Measurements from ENCODE around the gene SLC22A12.

Gene SLC22A12

DNA sequence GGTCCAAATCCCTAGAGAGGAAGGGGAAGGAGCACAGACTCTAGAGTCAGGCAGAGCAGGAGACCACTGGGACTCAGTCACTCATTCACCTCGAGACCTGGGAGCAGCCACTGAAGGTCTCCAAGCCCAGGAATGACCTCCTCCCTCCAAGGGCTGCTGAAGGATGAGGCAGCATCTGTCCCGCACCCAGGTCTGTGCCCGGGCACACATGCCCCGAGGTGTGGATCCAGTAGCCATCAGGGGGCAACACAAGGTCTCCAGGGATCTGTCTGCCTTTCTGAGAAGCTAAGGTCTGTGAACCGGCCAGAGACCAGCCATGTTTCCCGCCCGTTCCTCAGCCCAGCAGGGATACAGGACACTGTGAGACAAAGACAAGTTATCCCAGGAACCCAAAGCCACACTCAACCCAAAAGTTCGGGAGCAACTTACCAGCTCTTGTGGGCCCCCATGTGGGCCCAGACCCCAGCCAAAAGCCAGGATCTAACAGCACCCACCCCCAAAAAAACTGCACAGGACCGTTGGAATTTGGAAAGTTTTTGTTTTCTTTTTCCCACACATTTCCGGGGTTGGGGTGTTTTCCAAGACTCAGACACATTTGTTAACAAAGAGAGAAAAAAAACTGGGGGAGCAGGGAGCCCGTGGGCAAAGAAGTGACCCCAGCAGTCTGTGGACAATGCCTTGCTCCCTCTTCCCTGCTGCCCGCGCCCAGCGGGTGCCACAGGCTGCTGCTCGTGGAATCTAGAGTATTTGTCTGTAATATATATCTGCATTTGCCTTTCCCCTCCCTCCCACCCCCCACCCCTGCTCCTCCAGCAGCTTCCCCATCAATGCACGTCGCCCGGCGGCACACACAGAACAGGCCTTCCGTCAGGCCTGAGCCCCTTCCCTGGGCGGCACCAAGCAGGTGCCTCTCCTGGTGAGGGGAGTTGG, 14.9 kb downstream of the SLC22A12 start:
- no peak for DNase-seq

DNA sequence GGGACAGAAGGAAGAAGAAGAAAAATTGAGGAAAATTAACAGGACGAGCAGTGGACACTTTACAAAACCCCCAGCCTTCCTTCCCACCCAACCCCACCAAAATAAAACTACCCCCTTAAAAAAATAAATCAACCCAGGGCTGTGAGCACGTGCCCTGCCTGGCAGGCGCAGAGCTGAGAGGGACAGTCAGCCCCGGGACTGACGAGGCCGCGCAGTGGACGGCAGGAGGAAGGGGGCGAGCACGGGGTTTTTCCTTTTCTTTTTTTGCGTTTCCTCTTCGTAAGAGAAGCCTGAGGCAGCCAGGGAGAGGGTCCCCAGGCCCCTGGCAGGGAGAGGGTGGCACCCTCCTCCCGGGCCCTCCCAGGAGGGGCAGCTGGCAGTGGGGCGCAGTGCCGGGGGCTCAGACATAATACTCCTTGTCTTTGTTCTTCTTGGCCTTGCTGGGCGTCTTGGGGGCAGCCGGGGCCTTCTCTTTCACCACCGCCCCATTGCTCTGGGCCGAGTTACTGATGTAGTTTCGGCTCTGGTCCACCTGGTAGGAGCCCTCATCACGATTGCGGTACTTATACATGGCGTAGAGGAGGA, 15.9 kb downstream of the SLC22A12 start:
- no peak for DNase-seq

DNA sequence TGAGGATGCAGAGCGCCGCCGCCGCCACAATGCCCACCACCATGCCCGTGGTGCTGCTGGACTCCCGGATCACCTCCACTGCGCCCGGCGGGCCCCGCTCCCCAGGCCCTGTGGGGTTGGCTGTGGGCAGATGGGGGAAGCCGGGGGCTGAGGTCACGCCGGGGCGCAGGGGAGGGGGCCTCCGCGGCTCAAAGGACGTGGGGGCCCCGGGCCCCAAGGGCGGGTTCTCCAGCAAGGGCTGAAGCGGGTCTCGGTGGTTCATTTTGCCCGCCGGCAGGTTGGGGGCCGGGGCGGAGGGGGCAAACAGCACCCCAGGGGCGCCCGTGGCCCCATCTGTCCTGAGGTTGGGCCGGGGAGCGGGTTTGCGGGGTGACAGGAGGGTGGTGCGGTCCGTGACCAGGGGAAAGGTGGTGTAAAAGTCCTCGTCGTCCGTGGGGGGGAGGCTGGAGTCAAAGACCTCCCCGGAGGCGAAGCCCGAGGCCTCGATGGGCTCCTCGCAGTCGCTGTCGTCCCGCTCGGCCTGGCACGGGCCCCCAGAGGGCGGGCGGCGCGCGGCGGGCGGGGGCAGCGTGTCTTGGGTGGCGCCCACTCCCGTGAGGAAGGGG, 16.5 kb downstream of the SLC22A12 start:
- no peak for DNase-seq

DNA sequence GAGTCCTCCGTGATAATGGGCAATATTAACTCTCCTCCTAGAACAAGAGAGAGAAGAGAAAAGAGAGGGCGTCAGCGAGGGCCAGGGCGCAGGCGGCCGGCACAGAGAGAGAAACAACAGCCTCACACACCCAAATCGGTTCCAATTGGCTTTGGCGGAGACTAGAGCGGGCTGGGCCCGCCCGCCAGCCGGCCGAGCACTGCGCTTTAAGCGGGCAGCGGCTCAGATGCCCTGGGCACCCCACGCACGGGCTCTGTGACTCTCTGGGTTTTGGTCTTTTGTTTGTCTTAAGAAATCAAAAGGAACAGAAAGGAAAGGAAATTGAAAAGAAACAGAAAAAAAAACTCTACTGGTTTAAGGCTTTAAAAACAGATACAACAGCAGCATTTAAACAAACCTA, 17.0 kb downstream of the SLC22A12 start:
- no peak for DNase-seq

DNA sequence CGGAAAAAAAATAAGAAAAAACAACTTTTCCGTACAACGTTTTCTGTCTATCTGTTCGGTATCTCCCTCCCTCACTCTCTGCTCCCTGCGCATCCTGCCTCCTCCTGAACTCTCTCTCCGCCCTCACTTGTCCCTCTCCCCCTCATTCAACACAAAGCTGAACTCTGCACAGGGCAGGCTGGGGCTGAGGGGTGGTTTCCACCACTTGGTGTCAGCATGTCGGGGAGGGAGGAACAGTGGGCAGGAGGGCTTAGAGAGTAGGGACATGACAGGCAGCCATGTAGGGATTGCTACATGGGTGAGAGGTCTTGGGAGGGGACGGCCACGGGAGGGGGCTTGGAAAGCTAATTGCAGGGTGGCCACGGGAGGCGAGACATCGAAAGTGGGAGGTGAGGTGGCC, 17.6 kb downstream of the SLC22A12 start:
- DNase-seq = no peak

DNA sequence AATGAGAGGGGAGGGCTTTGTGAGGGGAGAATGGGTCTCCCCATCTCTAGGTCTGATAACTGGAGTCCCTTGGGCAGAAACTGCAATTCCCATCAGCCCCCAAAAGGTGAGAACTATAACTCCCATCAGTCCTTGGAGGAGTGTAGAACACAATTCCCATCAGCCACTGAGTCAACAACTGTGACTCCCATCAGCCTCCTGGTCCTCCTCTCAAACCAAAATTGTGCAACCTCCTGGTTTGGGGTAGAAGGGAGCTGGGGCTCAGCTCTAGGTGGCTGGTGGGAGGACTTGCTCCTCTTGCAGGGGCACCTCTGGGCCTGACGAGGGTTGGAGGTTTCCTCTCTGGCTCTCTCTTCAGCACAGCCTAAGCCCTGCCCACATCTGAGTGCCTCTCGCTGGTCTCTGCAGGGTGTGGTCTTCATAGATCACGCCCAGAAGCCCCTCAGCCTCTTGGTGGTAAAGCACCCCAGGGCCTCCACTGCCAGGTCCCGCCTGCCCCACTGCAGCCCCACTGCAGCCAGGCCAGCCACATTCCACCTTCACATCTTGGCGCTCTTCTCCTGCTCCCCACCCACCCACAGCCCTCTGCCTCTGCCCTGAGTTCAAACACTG, 18.5 kb downstream of the SLC22A12 start:
- DNase-seq = no peak

DNA sequence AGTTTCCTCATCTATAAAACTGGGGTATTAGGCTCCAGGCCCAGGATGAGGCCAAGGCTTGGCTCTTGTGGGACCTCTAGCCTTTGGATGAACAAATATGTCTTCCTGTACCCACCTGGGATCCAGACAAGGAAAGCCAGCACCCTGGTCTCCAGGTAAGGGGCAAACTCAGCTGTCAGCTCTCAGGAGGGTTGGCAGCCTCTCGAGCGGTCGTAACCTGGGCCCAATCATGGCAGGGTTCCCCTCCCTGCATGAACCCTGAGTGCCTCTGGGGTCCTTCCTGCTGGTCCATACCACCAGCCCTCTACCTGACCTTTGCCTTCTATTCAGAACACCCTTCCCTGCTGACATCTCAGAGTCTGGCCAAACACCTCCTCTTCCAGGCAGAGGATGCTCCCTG, 19.6 kb downstream of the SLC22A12 start:
- no peak for DNase-seq

DNA sequence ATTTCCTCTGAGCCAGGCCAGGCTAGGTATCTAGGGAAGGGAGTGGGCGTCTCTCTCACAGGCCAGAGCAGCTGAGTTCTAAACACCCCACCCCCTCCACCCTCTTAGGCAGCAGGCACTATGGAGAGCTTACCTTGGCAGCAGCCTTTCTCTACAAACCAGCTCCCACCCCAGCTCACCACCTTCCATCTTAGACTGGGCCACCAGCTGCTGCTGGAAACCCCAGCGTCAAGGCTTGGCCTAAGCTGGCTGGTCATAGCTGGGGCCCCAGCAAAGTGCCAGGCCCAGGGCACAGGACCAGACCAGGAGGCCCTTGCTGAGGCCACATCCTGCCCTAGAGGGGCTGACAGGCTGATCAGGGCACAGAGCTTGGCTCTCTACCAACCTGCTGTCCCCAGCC, 20.2 kb downstream of the SLC22A12 start:
- no peak for DNase-seq

DNA sequence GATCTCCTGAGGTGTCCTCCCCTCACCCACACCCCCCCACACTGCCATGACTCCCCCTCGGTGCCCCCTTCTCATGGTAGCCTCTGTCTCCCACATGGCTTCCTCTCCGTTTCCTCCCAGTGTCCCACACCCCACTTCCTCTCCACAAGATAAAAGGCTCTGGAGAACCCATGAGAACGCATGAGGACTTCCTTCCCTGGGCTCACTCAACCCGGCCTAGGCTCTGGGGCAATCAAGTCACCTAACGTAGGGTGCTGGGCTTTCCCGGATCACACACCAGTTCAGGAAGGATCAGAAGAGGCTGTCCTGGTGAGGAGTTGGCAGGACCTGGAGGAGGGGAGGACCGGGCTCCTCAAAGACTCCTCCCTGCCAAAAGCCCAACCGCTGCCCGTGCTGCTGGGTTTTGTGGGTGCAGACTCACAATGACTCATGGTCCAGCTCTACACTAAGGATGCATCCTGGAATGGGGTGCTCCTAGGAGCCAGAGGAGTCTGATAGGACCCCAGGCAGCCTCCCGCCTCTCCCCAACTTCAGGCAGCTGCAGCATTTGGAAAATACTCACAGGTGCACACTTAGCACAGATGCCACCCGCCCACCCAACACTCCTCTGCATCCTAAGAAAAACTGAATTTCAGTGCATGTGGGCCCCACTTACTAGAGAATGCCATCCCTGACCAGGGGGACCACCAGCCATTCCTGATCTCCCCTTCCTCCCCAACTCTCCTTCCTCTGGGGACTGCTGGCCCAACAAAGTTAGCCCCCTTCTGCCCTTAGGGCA, 21.0 kb downstream of the SLC22A12 start:
- DNase-seq = no peak

DNA sequence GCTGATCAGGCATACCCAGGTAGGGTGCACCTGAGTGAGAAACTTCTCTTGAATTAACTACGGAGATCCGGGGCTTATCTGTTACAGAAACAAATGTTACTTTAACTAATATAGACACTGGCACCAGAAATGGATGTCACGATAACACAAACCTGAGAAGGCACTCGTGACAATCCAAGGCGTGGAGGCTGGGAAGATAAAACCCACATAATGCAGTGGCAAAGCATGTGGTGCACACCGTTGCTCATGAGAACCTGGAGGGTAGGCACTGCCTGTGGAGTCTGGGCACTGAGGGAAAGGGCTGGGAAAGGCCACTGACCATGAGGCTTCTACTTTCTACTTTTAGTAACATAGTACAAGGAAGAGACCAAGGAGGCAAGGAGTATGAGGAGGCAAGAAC, 22.6 kb downstream of the SLC22A12 start:
- no peak for DNase-seq

DNA sequence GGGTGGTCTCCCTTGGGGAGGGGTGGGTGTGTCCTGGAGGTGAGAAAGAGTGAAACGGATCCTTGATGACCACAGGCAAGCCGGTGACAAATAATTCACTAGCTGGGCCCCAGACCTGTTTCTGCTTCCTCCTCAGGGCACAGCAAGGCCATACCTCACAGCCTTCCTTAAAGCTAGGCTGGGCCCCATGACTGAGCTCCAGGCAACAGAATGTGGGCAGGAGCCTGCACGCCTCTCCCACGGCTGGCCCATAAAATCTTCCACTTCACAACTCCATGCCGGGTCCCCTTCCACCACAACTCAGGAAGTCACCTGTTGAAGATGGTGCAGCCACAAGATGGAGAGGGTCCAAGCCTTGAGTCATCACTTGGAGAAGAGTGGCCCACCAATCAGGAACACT, 23.9 kb downstream of the SLC22A12 start:
- DNase-seq = no peak

DNA sequence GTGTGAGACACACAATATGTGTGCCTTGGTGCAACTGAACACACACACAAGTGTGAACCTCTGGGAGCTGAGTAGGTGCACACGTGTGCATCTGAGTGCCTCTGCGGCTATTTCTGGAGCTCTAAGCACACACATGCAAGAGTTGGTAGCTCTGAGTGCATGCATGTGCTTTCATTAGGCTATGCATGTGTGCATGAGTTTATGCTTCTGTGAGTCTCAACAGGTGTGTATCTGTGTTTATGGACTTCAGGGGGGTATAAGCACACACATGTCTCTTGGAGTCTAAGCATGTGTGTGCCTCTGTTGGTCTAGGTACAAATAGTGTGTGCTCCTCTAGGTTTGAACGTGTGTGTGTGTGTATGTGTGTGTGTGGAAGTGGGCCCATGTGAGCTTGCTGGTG, 25.8 kb downstream of the SLC22A12 start:
- DNase-seq = no peak

DNA sequence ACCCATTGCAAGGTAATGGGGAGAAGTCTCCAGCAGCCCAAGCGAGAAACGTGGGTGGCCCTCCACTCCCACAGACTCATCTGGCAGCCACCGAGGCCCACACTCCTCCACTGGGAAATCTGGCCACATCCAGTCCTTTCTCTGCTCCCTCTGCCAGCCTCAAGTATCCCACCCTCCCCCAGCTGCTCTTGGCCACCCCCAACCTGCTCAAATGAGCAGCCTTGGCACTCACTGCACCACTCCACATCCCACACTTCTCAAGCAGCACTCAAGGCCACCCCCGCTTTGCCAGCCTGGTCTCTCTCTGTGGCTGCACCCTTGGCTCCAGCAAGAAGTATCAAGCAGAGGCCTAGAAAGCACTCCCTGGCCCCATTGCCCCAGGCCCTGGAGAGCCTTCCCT, 28.2 kb downstream of the SLC22A12 start:
- DNase-seq = no peak

DNA sequence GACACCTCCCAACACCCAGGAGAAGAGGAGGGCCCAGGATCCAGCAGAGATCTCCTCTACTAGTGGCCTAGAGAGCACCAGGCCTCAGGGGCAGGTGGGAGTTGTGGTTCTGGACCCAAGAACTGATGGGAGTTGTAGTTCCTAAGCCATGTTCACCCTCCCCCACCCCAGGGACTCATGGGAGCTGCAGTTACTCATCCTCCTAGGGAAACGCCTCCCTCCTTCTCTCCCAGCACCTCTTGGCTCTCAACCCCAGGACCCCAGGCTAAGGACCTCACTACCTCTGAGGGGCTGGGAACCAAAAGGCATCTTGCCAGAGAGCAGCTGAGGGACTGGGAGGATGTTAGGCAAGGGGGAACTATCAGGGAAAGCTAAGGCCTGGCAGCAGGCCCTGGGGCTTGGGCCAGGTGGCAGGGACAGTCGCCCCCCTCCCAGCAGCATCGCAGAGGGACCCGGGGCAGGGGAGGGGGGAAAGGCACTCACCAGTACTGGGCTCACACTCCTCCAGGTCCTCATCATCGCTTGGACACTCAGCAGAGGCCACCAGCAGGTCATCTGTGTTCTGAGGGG, 28.9 kb downstream of the SLC22A12 start:
- DNase-seq = no peak

DNA sequence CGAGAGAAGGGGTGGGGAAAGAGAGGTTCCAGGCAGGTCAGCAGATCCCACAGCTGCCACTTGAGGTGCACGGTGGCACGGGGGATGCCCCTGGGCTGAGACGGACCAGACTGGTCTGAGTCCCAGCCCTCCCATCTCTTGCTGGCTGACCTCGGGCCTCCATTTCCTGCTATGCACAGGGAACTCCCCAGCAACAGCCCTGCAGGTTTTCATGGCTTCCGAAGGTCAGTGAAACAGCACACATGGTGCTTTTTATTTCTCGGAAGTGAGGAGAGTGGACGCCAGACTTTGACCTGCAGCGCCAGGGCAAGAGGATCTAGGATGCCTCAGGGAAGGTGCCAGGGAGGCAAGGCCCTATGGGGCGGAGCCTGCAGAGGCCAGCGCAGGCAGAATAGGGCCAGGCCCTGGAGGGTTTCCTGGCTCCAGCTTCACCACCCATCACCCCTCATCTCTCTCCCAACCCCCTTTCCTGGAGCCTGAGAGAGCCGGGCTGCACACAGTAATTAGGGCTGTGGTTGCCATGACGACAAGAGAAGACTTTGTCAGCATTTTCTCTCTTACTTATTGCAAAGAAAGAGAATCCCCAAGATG, 29.5 kb downstream of the SLC22A12 start:
- DNase-seq = no peak

DNA sequence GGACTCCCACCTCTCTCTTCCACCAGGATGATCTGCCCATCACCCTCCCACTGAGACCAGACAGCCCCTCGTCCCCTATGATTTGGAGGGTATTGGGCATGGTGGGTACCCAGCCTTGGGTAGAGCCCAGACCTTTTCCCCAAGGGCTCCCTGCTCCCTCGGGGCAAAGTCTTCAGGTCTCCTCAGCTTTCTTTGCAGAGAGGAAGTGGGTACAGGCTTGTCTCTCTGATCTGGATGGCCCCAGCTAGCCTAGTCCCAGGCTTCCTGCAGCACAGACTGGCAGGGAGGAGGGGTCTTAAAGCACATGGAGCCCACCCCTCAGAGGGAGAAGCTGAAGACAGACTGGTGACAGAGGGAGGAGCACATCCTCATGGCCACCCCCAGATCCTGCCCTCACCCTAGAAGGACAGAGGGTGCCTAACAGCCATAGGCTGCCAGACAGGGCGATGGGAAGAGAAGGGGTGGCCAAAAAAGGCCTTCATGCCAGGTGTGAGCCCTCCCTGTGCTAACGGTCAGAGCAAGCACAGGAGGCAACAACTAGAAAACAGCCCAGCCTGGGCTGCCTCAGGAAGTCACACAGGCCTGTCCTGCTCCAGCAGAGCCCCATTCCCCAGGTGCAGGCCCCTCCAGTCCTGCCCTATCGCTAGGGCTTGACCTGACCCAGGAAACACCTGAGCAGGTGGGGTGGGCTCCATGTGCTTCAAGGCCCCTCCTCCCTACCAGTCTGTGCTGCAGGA, 30.4 kb downstream of the SLC22A12 start:
- DNase-seq = no peak

DNA sequence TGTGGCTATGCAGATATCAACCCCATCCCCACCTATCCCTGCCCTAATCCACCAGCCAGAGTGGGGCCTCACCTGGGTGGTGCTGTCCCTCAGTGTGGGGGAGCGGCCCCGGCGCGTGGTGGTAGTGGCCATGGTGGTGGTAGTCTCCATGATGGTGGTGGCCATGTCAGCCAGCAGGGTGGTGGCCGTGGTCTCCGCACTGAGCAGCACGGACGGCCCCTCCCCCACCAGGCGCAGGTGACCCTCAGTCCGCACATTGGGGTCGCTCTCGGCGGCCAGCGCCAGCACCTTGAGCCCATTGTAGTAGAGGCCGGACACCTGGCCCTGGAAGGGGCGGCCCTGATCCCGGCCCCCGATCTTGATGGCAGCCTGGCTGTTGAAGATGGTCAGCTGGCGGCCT, 31.7 kb downstream of the SLC22A12 start:
- DNase-seq = no peak

DNA sequence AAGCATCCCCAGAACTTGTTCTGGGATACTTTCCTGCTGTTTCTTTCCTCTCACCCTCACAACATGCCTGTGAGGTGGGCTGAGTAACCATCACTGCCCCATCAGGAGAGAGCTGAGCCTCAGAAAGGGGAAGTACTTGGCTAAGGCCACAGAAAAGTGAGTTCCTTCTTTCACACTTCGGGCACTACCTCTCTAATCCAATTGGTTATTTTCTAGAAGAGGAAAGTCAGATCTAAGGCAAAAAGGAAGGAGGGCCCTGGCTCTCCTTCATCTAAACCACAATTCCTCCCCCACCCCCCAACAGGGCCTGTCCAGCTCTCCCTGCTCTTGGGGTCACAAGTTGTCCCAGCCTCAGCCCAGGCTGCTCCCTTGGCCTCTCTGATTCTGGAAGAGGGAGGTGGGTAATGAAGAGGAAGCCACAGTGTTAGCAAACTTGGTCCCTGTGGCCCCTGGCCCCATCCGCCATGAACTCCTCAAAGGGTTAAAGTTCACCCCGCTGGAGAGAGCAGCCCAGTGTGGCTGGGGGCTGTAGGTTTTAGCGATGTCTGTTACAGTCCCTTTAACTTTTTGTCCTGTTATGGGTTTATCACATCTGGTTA, 34.0 kb downstream of the SLC22A12 start:
- no peak for DNase-seq

DNA sequence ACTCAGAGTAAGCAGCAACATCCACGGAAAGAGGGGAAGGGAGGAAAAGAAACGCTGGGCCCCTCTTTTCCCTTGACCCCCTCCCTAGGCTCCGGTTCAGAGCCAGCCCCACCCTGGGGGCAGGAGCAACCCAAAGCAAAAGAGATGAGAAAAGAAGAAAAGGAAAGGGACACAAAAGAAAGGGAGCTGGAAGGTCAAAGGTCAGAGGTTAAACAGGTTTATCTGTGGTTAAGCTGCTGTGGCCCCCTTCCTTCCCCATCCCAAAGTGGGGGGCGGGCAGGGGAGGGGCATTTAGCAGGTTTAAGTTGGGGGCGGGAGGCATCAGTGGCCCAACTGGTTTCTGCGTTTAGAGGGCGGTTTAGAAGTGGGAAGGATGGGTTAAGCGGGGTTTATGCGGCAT, 35.6 kb downstream of the SLC22A12 start:
- DNase-seq = no peak

DNA sequence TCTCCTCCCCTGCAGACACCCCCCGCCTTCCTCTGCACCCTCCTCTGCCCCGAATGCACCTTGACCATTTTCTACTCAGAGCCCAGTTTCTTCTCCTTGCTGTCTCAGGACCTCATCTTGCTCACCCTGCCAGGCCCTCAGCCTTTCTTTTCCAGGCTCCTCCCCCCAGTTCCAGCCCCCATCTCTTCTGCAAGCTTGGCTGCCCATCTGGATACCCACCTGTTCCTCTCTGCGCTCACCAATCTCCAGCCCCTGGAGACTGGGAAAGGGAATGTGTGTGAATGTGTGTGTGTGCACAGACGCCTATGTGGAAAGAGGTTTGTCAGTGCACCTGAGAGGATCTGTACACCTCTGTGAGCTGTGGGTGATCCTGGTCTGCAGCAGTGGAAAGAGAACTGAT, 36.4 kb downstream of the SLC22A12 start:
- no peak for DNase-seq

DNA sequence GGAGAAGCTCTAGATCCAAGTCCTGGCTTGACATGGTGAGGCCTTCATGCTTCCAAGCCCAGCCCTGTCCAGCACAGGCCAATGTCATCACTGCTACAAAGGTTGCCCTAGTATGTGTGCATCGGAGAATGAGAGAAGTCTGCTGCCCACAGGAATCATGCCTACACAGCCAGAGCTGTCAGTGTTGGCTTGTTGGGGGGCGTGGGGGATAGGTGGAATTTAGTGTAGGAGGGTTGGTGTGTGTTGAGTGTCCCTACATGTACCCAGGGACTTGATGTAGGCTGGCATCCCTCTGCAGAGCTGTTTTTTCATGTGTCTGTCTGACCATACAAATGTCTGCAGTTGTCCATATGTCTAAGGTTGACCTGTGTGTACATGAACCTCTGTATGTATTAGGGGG, 37.6 kb downstream of the SLC22A12 start:
- no peak for DNase-seq

Data from activated CD4-positive, CD25-positive, alpha-beta regulatory T cell treated with anti-CD3 and anti-CD28 coated beads, Interleukin-2, amount 50 U/mL, for 72 hours (primary cell).